AG09319 (cell line): ENCODE measurements around the gene NIN.

Experiments used
- DNase-seq: peaks from one replicate; pipeline ENCODE4 v3.0.0-alpha.2; 2010; ENCODE audit warnings: low read depth; ENCODE audit errors: extremely low read depth
- TF ChIP-seq, protein P1 (sequence below): IDR thresholded peaks from 2 replicates; pipeline ENCODE4 v1.5.1; 2011; ENCODE audit warnings: low read depth, mild to moderate bottlenecking, inconsistent platforms, low read length, moderate library complexity

The NIN gene

DNA sequence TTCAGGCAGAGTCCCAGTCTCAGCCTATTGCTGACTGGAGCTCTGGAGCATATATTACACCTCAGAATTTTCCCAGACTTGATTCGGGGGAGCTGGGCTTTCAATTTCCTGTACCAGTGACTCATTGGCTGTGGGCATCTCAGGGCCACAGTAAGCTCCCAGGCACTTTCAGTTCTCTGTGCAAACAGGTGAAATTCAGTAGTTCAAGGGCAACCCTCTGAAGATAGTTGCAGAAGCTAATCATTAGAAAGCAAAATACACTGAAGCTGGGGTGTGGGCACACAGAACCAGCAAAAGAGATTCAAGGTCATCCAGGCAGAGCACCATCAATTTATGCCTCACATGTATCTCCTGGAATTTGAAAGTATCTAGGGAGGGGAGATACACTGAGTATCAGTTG, 8.1 kb upstream of the NIN start:
- no peak for DNase-seq
- TF ChIP-seq, protein P1, sequence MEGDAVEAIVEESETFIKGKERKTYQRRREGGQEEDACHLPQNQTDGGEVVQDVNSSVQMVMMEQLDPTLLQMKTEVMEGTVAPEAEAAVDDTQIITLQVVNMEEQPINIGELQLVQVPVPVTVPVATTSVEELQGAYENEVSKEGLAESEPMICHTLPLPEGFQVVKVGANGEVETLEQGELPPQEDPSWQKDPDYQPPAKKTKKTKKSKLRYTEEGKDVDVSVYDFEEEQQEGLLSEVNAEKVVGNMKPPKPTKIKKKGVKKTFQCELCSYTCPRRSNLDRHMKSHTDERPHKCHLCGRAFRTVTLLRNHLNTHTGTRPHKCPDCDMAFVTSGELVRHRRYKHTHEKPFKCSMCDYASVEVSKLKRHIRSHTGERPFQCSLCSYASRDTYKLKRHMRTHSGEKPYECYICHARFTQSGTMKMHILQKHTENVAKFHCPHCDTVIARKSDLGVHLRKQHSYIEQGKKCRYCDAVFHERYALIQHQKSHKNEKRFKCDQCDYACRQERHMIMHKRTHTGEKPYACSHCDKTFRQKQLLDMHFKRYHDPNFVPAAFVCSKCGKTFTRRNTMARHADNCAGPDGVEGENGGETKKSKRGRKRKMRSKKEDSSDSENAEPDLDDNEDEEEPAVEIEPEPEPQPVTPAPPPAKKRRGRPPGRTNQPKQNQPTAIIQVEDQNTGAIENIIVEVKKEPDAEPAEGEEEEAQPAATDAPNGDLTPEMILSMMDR, result no peak

DNA sequence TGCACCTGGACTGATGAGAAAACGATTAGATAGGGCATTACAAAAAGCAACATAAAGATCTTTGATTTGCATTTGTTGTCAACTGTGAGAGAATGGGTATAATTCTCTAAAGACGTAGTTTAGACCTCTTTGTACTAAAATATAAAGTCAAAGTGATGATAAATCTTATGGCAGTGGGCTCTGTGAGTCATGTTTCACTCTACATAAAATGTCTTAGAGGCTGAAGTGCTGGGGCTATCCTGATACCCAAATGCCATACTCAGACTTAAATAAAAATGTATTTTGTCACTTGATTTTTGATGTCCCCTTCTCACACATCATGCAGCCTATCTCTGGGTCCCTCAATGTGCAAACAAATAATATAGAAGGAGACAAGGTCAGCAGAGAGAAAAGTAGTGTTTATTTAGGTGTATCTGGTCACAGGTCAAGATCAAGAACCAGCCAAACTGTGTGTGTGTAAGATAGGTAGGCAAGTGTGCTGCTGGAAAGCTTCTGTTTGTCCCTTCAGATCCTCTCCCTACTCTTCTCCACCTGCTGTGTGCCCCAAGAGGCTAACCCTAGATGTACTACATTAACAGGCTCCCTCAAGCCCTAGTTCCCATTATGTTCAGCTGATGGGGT, 7.0 kb upstream of the NIN start:
- DNase-seq, result no peak
- TF ChIP-seq, protein P1, result no peak

DNA sequence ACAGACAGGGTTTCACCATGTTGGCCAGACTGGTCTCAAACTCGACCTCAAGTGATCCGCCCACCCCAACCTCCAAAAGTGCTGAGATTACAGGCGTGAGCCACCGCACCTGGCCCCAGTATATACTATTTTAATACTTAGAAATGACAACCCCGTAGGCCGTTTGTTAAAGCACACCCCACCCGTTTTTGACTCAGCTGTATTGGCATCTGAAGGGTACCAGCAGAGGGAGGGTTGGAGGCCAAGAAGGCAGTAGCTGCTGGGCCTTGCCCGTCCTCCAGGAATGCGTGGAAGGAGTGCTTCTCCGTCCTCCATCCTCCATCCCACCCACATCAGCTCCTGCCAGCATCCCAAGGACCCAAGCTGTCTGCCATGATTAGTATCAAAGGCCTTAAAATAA, 6.3 kb upstream of the NIN start:
- TF ChIP-seq, protein P1, result no peak
- DNase-seq, result no peak

DNA sequence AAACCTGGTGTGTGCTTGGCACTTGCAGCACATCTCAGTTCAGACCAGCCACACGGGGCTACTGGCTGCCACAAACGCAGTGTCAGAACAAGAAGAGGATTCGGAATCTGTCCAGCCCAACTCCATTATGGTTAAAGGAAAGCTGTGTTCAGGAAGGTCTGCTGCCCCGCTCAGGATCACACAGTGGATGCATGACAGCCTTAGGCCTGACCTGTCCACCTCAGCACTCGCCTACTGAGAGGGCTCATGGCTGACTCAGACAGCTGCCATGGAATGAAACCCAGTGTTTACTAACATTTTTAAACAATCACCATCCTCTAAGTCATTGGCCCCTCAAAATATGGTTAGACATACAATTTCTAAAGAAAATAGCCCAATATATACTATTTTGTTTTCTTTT, 5.6 kb upstream of the NIN start:
- TF ChIP-seq, protein P1, result no peak
- DNase-seq, result no peak

DNA sequence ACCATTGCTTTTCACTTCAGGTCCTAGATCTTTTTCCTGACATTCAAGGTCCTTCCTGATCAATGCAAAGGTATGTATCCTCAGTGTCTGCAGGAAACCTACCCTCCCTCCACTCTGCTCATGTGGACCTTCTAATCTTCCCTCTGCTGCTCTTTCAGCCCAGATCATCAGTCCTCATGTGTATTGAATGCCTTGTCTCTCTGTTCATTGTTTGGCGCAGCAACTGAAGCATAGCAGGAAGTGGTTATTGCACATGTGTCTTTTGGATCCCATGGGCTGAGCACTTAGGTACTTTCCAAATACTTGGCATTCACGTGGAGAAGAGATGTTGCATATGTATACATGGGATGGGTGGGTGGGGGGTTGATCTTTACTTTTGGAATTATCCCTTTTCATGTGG, 4.3 kb upstream of the NIN start:
- DNase-seq, result no peak
- TF ChIP-seq, protein P1, result no peak

DNA sequence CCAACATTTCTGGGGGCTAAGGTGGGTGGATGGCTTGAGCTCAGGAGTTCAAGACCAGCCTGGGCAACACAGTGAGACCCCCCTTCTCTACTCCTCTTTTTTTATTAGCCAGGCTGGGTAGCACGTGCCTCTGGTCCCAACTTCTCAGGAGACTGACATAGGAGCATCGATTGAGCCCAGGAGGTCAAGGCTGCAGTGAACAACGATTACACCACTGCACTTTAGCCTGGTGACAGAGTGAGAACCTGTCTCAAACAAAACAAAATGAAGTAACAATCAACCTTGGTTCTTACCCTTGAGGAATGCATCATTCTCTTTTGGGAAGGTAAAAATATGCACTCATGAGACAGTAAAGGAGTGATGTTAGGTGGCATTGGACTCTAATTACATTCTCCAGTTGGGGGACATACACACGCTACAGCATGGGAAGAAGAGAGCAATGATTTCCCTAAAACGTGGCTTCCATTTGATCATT, 3.9 kb upstream of the NIN start:
- TF ChIP-seq, protein P1, result no peak
- no peak for DNase-seq

DNA sequence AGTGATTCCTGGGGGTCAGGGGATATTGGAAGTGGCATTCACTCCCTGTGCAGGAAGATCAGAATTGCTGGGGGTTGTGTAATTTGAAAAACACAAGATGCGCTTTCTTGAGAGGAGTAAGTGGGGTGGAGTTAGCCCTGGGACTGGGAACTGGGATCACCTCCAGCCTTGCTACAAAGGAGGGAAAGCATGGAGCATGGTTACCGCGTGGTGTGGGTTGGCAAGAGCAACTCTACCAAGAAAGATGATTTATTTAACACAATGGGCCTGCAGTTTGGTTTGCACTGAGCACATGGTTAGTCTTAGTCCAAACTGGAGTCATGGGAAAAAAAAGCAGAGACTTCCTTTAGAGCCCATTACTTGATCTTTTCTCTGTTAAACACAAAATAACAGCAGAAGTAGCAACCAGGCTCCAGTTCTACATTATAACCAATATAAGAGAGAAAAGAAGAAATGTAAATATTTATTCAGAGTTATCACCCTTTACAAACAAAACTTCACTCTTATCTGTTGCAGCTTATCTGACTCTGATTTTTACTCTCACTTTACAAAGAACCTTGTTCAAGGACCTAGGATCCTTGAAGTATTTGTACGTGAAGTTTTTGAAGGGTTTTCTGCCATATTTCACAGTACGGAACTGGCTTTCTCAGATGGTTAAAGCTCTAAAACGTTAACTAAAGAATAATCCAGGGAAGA, 2.1 kb upstream of the NIN start:
- TF ChIP-seq, protein P1, result no peak
- DNase-seq, result no peak
